GM12864 (cell line): Measurements from ENCODE around the gene RELT.

Experiments used
- DNase-seq: peaks from one replicate; pipeline ENCODE4 v3.0.0-alpha.2; 2011; ENCODE audit warnings: low read depth
- H3K4me3 ChIP-seq: 2 replicates; pipeline ENCODE4 v1.5.1; 2011; ENCODE audit warnings: mild to moderate bottlenecking, low read depth, low read length, control low read depth
- CTCF ChIP-seq: IDR thresholded peaks from 2 replicates; pipeline ENCODE4 v1.5.1; 2011; ENCODE audit warnings: low read depth, mild to moderate bottlenecking, moderate library complexity, low read length, control low read depth, inconsistent platforms; ENCODE audit errors: missing control alignments

RELT gene

GRCh38 chr11:73342633-73343032, 33.6 kb upstream of the RELT start:
- DNase-seq, result no peak
- TF ChIP-seq CTCF, result no peak
- H3K4me3 ChIP-seq, result no peak overlapping the region

- TF ChIP-seq CTCF, result no peak
- no peak for DNase-seq
- no peak overlapping the region for H3K4me3 ChIP-seq
Observed at GRCh38 chr11:73343076-73343873, 32.9 kb upstream of the RELT start.

GRCh38 chr11:73344191-73344607, 32.0 kb upstream of the RELT start:
- TF ChIP-seq CTCF, result no peak
- DNase-seq, result no peak
- H3K4me3 ChIP-seq, result no peak overlapping the region

GRCh38 chr11:73345481-73346160, 30.6 kb upstream of the RELT start:
- no peak overlapping the region for H3K4me3 ChIP-seq
- no peak for DNase-seq
- no peak for TF ChIP-seq CTCF

- TF ChIP-seq CTCF, result no peak
- DNase-seq, result no peak
- H3K4me3 ChIP-seq, result no peak overlapping the region
Observed at GRCh38 chr11:73346186-73346935, 29.8 kb upstream of the RELT start.

- no peak overlapping the region for H3K4me3 ChIP-seq
- TF ChIP-seq CTCF, result no peak
- DNase-seq, result no peak
Observed at GRCh38 chr11:73347067-73347466, 29.1 kb upstream of the RELT start.
